HG03378 (cell line): ENCODE measurements around the gene TEAD4.

Experiments used
- ATAC-seq: cut with Tn5 transposase; IDR thresholded peaks from one replicate; pipeline ENCODE4 v1.9.1; 2021; ENCODE audit warnings: mild to moderate bottlenecking, moderate library complexity; ENCODE audit not compliant: unreplicated experiment

The TEAD4 gene

GRCh38 chr12:2959192-2959504 lies at the start of gene TEAD4:
TEAD4 (plus strand) TSS chr12:2959397.
- ATAC-seq, result no peak

GRCh38 chr12:2912216-2912575 lies 47.0 kb upstream of the TEAD4 start:
- no peak for ATAC-seq

- ATAC-seq, result no peak
These were observed 39.9 kb upstream of the TEAD4 start for GRCh38 chr12:2919249-2919648.

- no peak for ATAC-seq
These were observed 36.9 kb upstream of the TEAD4 start for GRCh38 chr12:2922329-2922728.

- ATAC-seq, result no peak
These were observed 36.1 kb upstream of the TEAD4 start for GRCh38 chr12:2923057-2923456.

- ATAC-seq, result no peak
These were observed 35.2 kb upstream of the TEAD4 start for GRCh38 chr12:2924019-2924418.

GRCh38 chr12:2925322-2925995 lies 33.7 kb upstream of the TEAD4 start:
- ATAC-seq, result no peak

GRCh38 chr12:2930865-2931264 lies 28.3 kb upstream of the TEAD4 start:
- no peak for ATAC-seq

- no peak for ATAC-seq
These were observed 25.6 kb upstream of the TEAD4 start for GRCh38 chr12:2933586-2933985.

- no peak for ATAC-seq
These were observed 24.8 kb upstream of the TEAD4 start for GRCh38 chr12:2934371-2934770.

GRCh38 chr12:2936301-2936700 lies 22.9 kb upstream of the TEAD4 start:
- no peak for ATAC-seq

- no peak for ATAC-seq
These were observed 21.7 kb upstream of the TEAD4 start for GRCh38 chr12:2937500-2937899.

GRCh38 chr12:2939191-2939590 lies 20.0 kb upstream of the TEAD4 start:
- ATAC-seq, result no peak

- ATAC-seq, result no peak
These were observed 18.6 kb upstream of the TEAD4 start for GRCh38 chr12:2940564-2940963.

GRCh38 chr12:2941524-2941923 lies 17.7 kb upstream of the TEAD4 start:
- ATAC-seq, result no peak

- ATAC-seq, result no peak
These were observed 14.7 kb upstream of the TEAD4 start for GRCh38 chr12:2944401-2945047.

- no peak for ATAC-seq
These were observed 9.8 kb upstream of the TEAD4 start for GRCh38 chr12:2949411-2949810.

- no peak for ATAC-seq
These were observed 3.3 kb upstream of the TEAD4 start for GRCh38 chr12:2955888-2956287.

- ATAC-seq, result no peak
These were observed 1.3 kb upstream of the TEAD4 start for GRCh38 chr12:2957816-2958431.

GRCh38 chr12:2958432-2959191 lies 585 bp upstream of the TEAD4 start:
- ATAC-seq, result no peak

GRCh38 chr12:2959505-2960389 lies 550 bp downstream of the TEAD4 start:
- no peak for ATAC-seq
